Measurements from ENCODE around the gene HOXA13. TPM values are rescaled to one million over a fixed set of nuclear protein-coding genes. Genes with fewer than 3 reads are reported as not detected.
A peak's percentile ranks its signal among the peaks of the same experiment; 100 is the strongest.

HOXA13 gene
- total RNA-seq, 1 experiment from 2014 or later: 3.4 TPM

DNA sequence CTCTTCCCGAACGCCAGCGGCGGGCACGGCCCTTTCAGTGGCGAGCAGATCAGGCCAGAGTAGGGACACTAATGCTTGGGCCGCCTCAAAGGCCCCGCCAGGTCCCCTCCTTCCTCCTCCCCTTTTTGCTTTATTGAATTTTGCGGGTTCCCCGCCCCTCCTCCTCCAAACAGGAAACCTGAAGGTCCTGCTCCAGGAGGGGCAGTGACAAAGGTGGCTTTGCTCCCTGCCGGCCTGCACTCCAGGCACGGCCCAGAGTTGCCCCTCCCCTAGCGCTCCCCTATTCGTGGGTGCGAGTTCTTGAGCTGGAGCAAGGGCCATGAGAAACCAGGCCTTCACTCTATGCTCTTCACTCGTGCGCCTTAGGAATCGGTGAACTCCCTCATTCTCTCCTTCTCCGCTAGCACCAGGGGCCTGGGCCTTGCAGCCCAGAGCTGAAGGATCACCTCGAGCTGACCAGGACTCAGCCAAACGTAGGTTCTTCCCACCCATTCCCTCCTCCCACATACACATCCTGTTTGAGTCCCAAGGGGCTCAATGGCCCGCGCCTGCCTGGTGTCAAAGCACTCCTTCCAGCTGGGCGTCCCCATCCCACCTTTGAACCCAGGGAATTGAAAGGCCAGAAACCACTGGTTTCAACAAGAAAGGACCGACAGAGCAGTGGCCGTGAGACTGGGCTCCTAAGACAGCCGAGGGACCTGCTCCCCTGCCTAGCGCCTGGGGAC, 51.7 kb downstream of the HOXA13 start:
- peak; percentile 55 for DNase-seq (ENCODE audit: low read depth)

DNA sequence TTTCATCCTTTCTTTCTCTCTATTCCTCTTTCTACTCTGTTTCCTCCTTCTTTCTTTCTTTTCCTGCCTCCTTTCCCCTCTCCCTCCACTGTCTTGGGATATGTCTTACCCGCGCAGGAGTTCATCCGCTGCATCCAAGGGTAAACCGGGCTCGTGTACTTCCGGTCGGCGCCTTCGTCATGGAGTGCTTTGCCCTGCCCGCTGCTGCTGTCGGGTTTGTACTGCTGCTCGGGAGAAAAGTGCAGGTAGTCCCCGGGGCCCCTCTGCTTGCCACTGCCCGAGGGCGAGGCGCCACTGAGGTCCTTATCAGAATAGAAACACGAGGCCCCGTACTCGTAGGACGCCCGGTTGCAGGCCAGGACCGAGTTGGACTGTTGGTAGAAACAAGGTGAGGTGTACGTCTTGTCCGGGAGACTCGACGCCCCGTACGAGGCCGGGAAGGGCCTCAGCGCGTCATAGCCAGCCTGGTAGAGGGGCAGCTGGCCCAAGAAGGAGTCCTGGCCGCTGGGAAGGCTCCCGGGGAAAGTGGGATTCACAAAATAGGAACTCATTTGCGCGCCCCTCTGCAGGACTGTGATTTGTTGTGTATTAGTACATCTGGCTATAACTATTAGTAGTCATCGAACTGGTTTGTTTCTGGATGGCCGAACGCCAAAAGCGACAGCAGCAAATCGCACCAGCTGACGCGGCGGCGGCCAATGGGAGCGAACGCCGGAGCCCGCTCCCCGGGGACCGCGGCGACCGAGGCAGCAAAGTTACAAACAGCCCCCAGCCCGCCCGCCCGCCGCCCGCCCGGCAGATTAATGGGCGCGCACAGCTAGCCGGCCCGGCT, 52.5 kb downstream of the HOXA13 start, which contains the start of gene HOXA6:
Gene HOXA6, minus strand, starts transcription at position 576 of the 832 bp plus-strand sequence. Its CDS starts 25 bp downstream, at position 551.
- DNase-seq (ENCODE audit: low read depth): no peak

DNA sequence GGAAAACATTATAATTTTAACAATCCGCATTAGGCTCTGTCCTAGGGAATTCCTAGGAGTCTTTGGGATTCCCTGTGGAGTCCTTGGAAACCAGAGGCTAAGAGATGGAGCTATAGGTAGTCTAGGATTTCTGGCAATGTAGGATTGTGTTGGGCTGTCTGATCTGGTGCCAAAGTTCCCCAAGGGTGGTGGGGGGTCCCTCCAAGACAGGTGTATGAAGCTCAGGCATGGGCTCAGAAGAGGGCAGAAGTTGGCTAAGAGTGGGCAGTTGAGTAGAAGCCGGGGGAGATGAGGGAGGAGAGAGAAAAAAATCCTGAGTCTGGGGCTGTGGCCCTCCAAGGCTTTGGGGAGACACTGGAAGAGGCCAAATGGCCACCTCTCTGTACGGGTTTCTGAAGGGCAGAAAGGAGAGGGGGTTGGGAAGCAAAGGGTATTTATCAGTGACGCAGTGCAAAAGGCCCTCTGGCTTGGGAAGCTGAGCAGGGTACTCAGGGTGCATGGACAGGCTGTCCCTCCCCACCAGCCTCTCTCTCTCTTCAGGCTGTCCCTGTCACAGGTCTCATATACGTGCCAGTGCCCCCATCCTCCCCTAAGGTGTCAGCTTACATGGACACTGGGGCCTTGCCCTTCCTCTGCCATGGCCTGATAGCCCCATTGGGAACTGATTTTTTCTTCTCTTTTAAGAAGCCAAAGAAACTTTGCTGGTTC, 53.2 kb downstream of the HOXA13 start:
- no peak for DNase-seq (ENCODE audit: low read depth)

GRCh38 chr7:27145914-27146412, 53.9 kb downstream of the HOXA13 start:
- DNase-seq (ENCODE audit: low read depth): no peak

DNA sequence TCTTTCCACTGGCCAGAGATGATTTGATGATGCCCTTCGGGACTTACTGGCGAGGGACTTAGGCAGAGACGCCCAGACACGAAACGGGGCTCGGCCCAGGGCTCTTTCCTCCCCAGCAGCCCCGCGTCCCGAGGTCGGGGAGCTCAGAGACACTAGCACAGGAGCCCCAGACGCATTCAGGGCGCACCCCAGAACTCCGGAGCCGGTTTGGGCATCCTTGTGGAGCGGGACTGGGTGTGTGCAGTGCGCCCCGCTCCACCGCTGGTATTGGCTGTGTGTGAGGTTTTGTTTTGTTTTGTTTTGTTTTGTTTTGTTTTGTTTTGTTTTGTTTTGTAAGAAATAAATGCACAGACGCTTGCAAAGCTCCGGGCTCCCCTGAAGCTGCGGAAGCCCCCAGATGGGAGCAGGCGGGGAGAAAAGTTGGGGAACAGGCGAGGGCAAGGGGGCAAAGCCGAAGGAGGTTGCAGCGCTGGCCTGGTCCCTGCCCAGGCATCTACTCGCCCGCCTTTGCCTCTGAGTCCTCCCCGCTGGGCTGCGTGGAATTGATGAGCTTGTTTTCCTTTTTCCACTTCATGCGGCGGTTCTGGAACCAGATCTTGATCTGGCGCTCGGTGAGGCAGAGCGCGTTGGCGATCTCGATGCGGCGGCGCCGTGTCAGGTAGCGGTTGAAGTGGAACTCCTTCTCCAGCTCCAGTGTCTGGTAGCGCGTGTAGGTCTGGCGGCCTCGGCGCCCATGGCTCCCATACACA, 54.6 kb downstream of the HOXA13 start:
- no peak for DNase-seq (ENCODE audit: low read depth)

DNA sequence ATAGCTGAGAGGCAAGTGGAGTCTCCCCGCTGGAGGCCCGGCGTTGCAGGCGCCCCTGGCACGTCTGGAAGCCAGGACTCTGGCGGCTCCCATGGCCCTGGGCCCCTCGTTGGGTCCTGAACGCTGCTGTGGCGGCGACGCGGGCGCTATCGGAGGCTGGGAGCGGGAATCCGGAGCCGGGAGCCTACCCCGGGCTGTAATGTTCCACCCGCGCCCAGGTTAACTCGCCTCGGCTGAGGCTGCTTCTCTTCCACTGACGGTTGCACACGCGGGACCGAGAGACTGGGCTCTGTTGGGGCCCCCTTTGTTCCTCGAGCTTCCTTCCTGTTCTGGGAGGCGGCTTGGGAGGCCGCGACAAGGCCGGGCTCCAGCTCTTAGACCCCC, 55.1 kb downstream of the HOXA13 start:
- no peak for DNase-seq (ENCODE audit: low read depth)

Other genes starting within 250 kb of the HOXA13 start
- 8.2 and 9.1 TPM in 2 replicates for gene HOXA1, start 104.1 kb downstream of the HOXA13 start, total RNA-seq (2014; rRNA removed; shearing (Covaris generic))
- 1.7 and 2.2 TPM in 2 replicates for gene HOXA2, start 97.4 kb downstream of the HOXA13 start, total RNA-seq (2014; rRNA removed; shearing (Covaris generic))
- 4.9 and 5.8 TPM in 2 replicates for gene HOXA4, start 69.3 kb downstream of the HOXA13 start, total RNA-seq (2014; rRNA removed; shearing (Covaris generic))
- 0.69 and 3.0 TPM in 2 replicates for gene HOXA5, start 56.4 kb downstream of the HOXA13 start, total RNA-seq (2014; rRNA removed; shearing (Covaris generic))
- 3.7 TPM in 1 of 2 replicates, not detected in the other for gene HOXA6, start 52.3 kb downstream of the HOXA13 start, total RNA-seq (2014; rRNA removed; shearing (Covaris generic))
- 0.86 and 8.6 TPM in 2 replicates for gene HOXA3, start 47.5 kb downstream of the HOXA13 start, total RNA-seq (2014; rRNA removed; shearing (Covaris generic))
- gene HOXA7, start 43.4 kb downstream of the HOXA13 start, total RNA-seq (2014; rRNA removed; shearing (Covaris generic)): 3.7 and 4.6 TPM in 2 replicates
- gene HOXA9, start 34.6 kb downstream of the HOXA13 start, total RNA-seq (2014; rRNA removed; shearing (Covaris generic)): 66.1 and 66.8 TPM in 2 replicates
- 15.4 and 16.7 TPM in 2 replicates for gene HOXA10, start 25.8 kb downstream of the HOXA13 start, total RNA-seq (2014; rRNA removed; shearing (Covaris generic))
- gene HOXA11, start 14.9 kb downstream of the HOXA13 start, total RNA-seq (2014; rRNA removed; shearing (Covaris generic)): 0.79 and 1.1 TPM in 2 replicates
- not detected in 2 replicates for gene EVX1, start 42.7 kb upstream of the HOXA13 start, total RNA-seq (2014; rRNA removed; shearing (Covaris generic))

All from M059J (cell line).